Measurements from ENCODE around the gene RPL37A. TPM values are rescaled to one million over a fixed set of nuclear protein-coding genes. Genes with fewer than 3 reads are reported as not detected.
A peak's percentile ranks its signal among the peaks of the same experiment; 100 is the strongest.

The RPL37A gene
- total RNA-seq (1,000 to 10,000 TPM in 1 of 2 donors, 100 to 1,000 TPM in 1; 494 to 1,680 TPM), polyA plus RNA-seq (1,000 to 10,000 TPM in 1 of 2 donors, 100 to 1,000 TPM in 1; 819 to 1,757 TPM)

- WGBS, result under 1% methylated on average over 54 of the region's 54 CpGs
- H3K36me3 ChIP-seq (ENCODE audit: control insufficient read depth in 4 of 4, insufficient read depth in 3 of 4, low read depth in 1 of 4, low read length in 3 of 4), result peaks cover 4 to 39% (median 30%) of the 10 kb centered on the region in 4 donors
- H3K9ac ChIP-seq (ENCODE audit: low read depth in 1 of 2, low read length in 2 of 2), result peak within 1 kb of the TSS; percentile 96 to 98
- peak within 1 kb of the TSS; percentile 51 to 75 for H3K27ac ChIP-seq (ENCODE audit: low read depth in 1 of 2, low read length in 2 of 2)
- TF ChIP-seq FOXA2 (IDR thresholded peaks at IDR 0.05) (peak; percentile 3), EGR1 (IDR thresholded peaks at IDR 0.05; ENCODE audit: low read depth in 2 of 2) (no peak), REST (IDR thresholded peaks at IDR 0.05) (peak; percentile 90), NR2F2 (IDR thresholded peaks at IDR 0.05) (no peak), CTCF (IDR thresholded peaks at IDR 0.05; ENCODE audit: low read depth, low read length, missing input control) (no peak), SP1 (IDR thresholded peaks at IDR 0.05) (peak; percentile 59), HNF4G (IDR thresholded peaks at IDR 0.05) (no peak), TAF1 (conservative IDR thresholded peaks at IDR 0.05) (peak; percentile 97), YY1 (IDR thresholded peaks at IDR 0.05) (peak; percentile 96), ATF3 (IDR thresholded peaks at IDR 0.05) (peak; percentile 7), HNF4A (conservative IDR thresholded peaks at IDR 0.05) (peak in 1 of 2 donors; percentile 21), JUND (IDR thresholded peaks at IDR 0.05) (peak in 1 of 2 donors; percentile 30), RAD21 (IDR thresholded peaks at IDR 0.05) (peak; percentile 22 to 27), RXRA (IDR thresholded peaks at IDR 0.05) (peak; percentile 32 to 52), GABPA (IDR thresholded peaks at IDR 0.05 in 1 of 2, conservative IDR thresholded peaks at IDR 0.05 in 1 of 2) (peak; percentile 71 to 93), FOXA1 (IDR thresholded peaks at IDR 0.05) (no peak)
- TF ChIP-seq, protein P1, sequence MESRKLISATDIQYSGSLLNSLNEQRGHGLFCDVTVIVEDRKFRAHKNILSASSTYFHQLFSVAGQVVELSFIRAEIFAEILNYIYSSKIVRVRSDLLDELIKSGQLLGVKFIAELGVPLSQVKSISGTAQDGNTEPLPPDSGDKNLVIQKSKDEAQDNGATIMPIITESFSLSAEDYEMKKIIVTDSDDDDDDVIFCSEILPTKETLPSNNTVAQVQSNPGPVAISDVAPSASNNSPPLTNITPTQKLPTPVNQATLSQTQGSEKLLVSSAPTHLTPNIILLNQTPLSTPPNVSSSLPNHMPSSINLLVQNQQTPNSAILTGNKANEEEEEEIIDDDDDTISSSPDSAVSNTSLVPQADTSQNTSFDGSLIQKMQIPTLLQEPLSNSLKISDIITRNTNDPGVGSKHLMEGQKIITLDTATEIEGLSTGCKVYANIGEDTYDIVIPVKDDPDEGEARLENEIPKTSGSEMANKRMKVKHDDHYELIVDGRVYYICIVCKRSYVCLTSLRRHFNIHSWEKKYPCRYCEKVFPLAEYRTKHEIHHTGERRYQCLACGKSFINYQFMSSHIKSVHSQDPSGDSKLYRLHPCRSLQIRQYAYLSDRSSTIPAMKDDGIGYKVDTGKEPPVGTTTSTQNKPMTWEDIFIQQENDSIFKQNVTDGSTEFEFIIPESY (IDR thresholded peaks at IDR 0.05), result peak; percentile 60
- TF ChIP-seq, protein P2, sequence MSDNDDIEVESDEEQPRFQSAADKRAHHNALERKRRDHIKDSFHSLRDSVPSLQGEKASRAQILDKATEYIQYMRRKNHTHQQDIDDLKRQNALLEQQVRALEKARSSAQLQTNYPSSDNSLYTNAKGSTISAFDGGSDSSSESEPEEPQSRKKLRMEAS (IDR thresholded peaks at IDR 0.05), result peak; percentile 17
- H3K27me3 ChIP-seq (ENCODE audit: control insufficient read depth in 4 of 4, insufficient read depth in 4 of 4, low read length in 3 of 4), result no peaks in the 10 kb centered on the region
- DNase-seq (ENCODE audit: low spot score), result peak; percentile 90
- H3K4me1 ChIP-seq (ENCODE audit: control insufficient read depth in 4 of 4, insufficient read depth in 4 of 4, low read length in 3 of 4), result peaks cover 1 to 19% (median 14%) of the 10 kb centered on the region in 4 donors
- no peaks in the 10 kb centered on the region for H3K9me3 ChIP-seq (ENCODE audit: control insufficient read depth in 4 of 4, low read length in 3 of 4)
- peak within 1 kb of the TSS; percentile 61 to 96 (median 90) for H3K4me3 ChIP-seq (ENCODE audit: low read depth in 1 of 3, low read length in 3 of 3)
Measured at GRCh38 chr2:216498379-216499352, at the start of gene RPL37A. RPL37A (plus strand) TSS chr2:216498844; CDS start chr2:216498875, 31 bp downstream.

All from liver (tissue), 9 donors.